ENCODE data around the gene SAMD3.
"Not testable (repeated sequence)": the region's sequence is repeated elsewhere in the genome, so short reads cannot be mapped to it uniquely, and the experiment has no call there.

SAMD3 gene

GRCh38 chr6:130152908-130153510 is 69.7 kb downstream of the SAMD3 start:
- Histone ChIP-seq H3K79me2 (ENCODE audit: insufficient read depth, low read length) (no peaks in the 10 kb centered on the region), H3K27me3 (ENCODE audit: insufficient read depth, low read length, poor library complexity) (no peaks in the 10 kb centered on the region), H3K9me3 (ENCODE audit: insufficient read depth, low read length, severe bottlenecking) (no peaks in the 10 kb centered on the region), H4K20me1 (ENCODE audit: insufficient read depth, low read length) (no peaks in the 10 kb centered on the region), H3K9ac (ENCODE audit: low read depth, low read length) (no peak overlapping the region), H3K4me3 (ENCODE audit: low read depth in 1 of 2, low read length in 2 of 2) (no peak overlapping the region), H3K27ac (ENCODE audit: low read length) (no peak overlapping the region), H2AFZ (ENCODE audit: low read depth, low read length) (no peak overlapping the region), H3K4me2 (ENCODE audit: insufficient read depth, low read length) (no peak overlapping the region), H3K4me1 (ENCODE audit: insufficient read depth, low read length) (no peaks in the 10 kb centered on the region), H3K36me3 (ENCODE audit: insufficient read depth, low read length) (no peaks in the 10 kb centered on the region)
- TF ChIP-seq CTCF (IDR thresholded peaks at IDR 0.05; ENCODE audit: borderline replicate concordance, extremely low read depth, low read length, poor library complexity, severe bottlenecking) (no peak), EZH2 (IDR thresholded peaks at IDR 0.05; ENCODE audit: borderline replicate concordance, low read depth, low read length, severe bottlenecking) (no peak)
- no peak for DNase-seq
- ATAC-seq (ENCODE audit: insufficient read depth, low read depth) = no peak

- Histone ChIP-seq H3K79me2 (ENCODE audit: insufficient read depth, low read length) (no peaks in the 10 kb centered on the region), H4K20me1 (ENCODE audit: insufficient read depth, low read length) (no peaks in the 10 kb centered on the region), H3K9ac (ENCODE audit: low read depth, low read length) (no peak overlapping the region), H2AFZ (ENCODE audit: low read depth, low read length) (no peak overlapping the region), H3K4me1 (ENCODE audit: insufficient read depth, low read length) (no peaks in the 10 kb centered on the region), H3K27me3 (ENCODE audit: insufficient read depth, low read length, poor library complexity) (peaks cover 2% of the 10 kb centered on the region), H3K36me3 (ENCODE audit: insufficient read depth, low read length) (no peaks in the 10 kb centered on the region), H3K4me2 (ENCODE audit: insufficient read depth, low read length) (no peak overlapping the region), H3K9me3 (ENCODE audit: insufficient read depth, low read length, severe bottlenecking) (no peaks in the 10 kb centered on the region), H3K4me3 (ENCODE audit: low read depth in 1 of 2, low read length in 2 of 2) (no peak overlapping the region), H3K27ac (ENCODE audit: low read length) (no peak overlapping the region)
- ATAC-seq (ENCODE audit: insufficient read depth, low read depth) (no peak), DNase-seq (no peak)
- TF ChIP-seq CTCF (IDR thresholded peaks at IDR 0.05; ENCODE audit: borderline replicate concordance, extremely low read depth, low read length, poor library complexity, severe bottlenecking) (no peak), EZH2 (IDR thresholded peaks at IDR 0.05; ENCODE audit: borderline replicate concordance, low read depth, low read length, severe bottlenecking) (no peak)
These were observed 71.8 kb downstream of the SAMD3 start for GRCh38 chr6:130150906-130151305.

GRCh38 chr6:130149016-130149415 is 73.7 kb downstream of the SAMD3 start:
- H3K36me3 ChIP-seq (ENCODE audit: insufficient read depth, low read length); H2AFZ ChIP-seq (ENCODE audit: low read depth, low read length); DNase-seq; H3K4me2 ChIP-seq (ENCODE audit: insufficient read depth, low read length); H4K20me1 ChIP-seq (ENCODE audit: insufficient read depth, low read length); H3K4me3 ChIP-seq (ENCODE audit: low read depth in 1 of 2, low read length in 2 of 2); H3K4me1 ChIP-seq (ENCODE audit: insufficient read depth, low read length); H3K9me3 ChIP-seq (ENCODE audit: insufficient read depth, low read length, severe bottlenecking); H3K79me2 ChIP-seq (ENCODE audit: insufficient read depth, low read length); ATAC-seq (ENCODE audit: insufficient read depth, low read depth); H3K27ac ChIP-seq (ENCODE audit: low read length); H3K9ac ChIP-seq (ENCODE audit: low read depth, low read length); H3K27me3 ChIP-seq (ENCODE audit: insufficient read depth, low read length, poor library complexity): not testable (repeated sequence)

- DNase-seq = no peak
- H2AFZ ChIP-seq (ENCODE audit: low read depth, low read length) = no peak overlapping the region
- H3K9ac ChIP-seq (ENCODE audit: low read depth, low read length) = no peak overlapping the region
- no peak overlapping the region for H3K4me3 ChIP-seq (ENCODE audit: low read depth in 1 of 2, low read length in 2 of 2)
- TF ChIP-seq EZH2 (IDR thresholded peaks at IDR 0.05; ENCODE audit: borderline replicate concordance, low read depth, low read length, severe bottlenecking) (no peak), CTCF (IDR thresholded peaks at IDR 0.05; ENCODE audit: borderline replicate concordance, extremely low read depth, low read length, poor library complexity, severe bottlenecking) (peak; percentile 39)
- H3K4me2 ChIP-seq (ENCODE audit: insufficient read depth, low read length) = no peak overlapping the region
- H3K9me3 ChIP-seq (ENCODE audit: insufficient read depth, low read length, severe bottlenecking) = no peaks in the 10 kb centered on the region
- no peaks in the 10 kb centered on the region for H3K4me1 ChIP-seq (ENCODE audit: insufficient read depth, low read length)
- no peak for ATAC-seq (ENCODE audit: insufficient read depth, low read depth)
- H3K27me3 ChIP-seq (ENCODE audit: insufficient read depth, low read length, poor library complexity) = peaks cover 2% of the 10 kb centered on the region
- no peak overlapping the region for H3K27ac ChIP-seq (ENCODE audit: low read length)
- no peaks in the 10 kb centered on the region for H3K36me3 ChIP-seq (ENCODE audit: insufficient read depth, low read length)
- H3K79me2 ChIP-seq (ENCODE audit: insufficient read depth, low read length) = no peaks in the 10 kb centered on the region
- no peaks in the 10 kb centered on the region for H4K20me1 ChIP-seq (ENCODE audit: insufficient read depth, low read length)
These were observed 74.6 kb downstream of the SAMD3 start for GRCh38 chr6:130148181-130148580.

Measured in DND-41 (cell line).